ENCODE measurements around the gene TMEM214. TPM values are rescaled to one million over a fixed set of nuclear protein-coding genes. Genes with fewer than 3 reads are reported as not detected.

TMEM214 gene
- total RNA-seq, 2 donors from 2014 or later, result 50.5 to 53.6 TPM

- no peaks in the 10 kb centered on the region for H3K4me1 Mint-ChIP-seq (ENCODE audit: low read depth)
- no peak overlapping the region for H3K4me3 Mint-ChIP-seq
- DNase-seq (no peak), ATAC-seq (replicated peaks in 1 of 2) (no peak)
- no peaks in the 10 kb centered on the region for H3K9me3 Mint-ChIP-seq
- H3K27ac Mint-ChIP-seq, result no peak overlapping the region
- no peaks in the 10 kb centered on the region for H3K27me3 Mint-ChIP-seq (ENCODE audit: low read depth)
- no peaks in the 10 kb centered on the region for H3K36me3 Mint-ChIP-seq (ENCODE audit: insufficient read depth in 2 of 2)
Observed at GRCh38 chr2:27019459-27019858, 13.3 kb upstream of the TMEM214 start.

DNA sequence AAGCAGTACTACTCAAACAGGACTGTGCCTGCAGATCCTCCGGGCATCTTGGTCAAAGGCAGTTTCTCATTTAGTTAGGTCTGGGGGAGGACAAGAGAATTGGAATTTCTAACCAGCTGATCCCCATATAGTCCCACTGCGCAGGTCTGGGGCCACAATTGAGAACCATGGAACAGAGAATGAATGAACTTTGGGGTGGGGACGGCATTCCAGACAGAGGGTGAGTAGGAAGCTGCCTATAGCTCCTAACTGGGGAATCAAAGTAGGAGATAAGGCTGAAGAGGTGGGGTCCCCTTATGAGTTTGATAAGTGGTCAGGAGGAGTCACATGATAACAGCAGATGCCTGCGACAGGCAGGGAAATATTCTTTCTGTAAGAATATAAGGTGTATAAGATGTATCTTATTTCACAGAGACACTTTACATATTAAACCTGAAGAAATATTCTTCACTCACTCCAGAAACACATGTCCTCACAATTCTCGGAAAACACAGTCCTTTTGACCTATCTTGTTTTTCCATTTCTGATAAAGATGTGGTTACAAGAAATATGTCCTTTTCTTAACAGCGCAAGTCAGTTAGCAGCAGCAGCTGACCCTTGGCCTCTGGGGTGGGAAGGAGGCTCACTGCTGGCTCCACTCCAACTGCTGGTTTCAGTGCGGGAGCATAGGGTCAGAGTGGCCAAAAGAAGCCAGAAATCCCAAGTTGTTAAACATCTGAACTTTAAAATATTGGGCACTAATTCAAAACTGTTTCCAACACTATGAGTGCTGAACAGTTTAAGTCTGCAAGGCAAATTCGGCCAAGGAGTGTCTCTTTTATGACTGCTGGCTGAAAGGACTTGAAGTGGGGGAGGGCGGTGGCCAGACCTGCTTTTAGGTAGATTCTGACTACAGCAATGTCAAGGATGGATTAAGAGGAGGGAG is 12.6 kb upstream of the TMEM214 start:
- Mint-ChIP-seq H3K4me3 (no peak overlapping the region), H3K27ac (no peak overlapping the region), H3K9me3 (no peaks in the 10 kb centered on the region), H3K36me3 (ENCODE audit: insufficient read depth in 2 of 2) (no peaks in the 10 kb centered on the region), H3K27me3 (ENCODE audit: low read depth) (no peaks in the 10 kb centered on the region), H3K4me1 (ENCODE audit: low read depth) (no peaks in the 10 kb centered on the region)
- DNase-seq, result no peak
- ATAC-seq (replicated peaks in 1 of 2), result no peak

DNA sequence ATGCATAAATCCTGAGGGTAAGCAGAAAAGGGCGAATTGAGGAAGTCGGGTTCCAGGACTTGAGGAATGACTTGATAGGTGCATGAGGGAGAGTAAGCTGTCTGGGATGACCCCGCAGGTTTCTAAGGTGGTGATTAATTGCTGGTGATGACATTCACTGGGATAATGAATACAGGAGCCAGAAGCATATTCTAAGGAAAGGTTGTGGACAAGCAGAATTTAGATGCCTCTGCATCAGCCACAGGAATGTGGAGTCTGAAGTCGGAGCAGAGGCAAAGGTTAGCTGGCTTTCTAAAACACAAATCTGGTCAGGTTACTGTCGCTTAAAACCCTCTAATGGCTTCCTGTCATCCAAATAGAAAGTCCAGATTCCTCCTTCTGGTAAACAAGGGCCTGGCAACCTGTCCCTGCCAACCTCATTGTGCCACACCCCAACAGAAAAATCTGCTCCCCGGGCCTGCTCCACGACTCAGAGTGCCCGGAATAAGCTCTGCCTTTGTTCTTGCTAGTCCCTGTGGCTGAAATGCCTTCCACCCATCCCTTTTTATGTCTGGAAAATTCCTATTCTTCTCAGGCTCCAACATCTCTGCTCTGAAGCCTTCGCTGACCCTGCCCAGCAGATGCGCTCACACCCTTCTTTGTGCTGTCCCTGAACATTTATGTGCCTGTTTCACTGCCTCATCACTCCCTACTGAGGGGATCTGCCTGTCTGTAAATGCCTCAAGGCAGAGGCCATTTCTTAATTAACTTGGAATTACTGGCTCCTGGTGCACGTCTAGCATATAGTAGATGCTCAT is 11.3 kb upstream of the TMEM214 start:
- ATAC-seq (replicated peaks in 1 of 2) (no peak), DNase-seq (no peak)
- no peaks in the 10 kb centered on the region for H3K36me3 Mint-ChIP-seq (ENCODE audit: insufficient read depth in 2 of 2)
- no peaks in the 10 kb centered on the region for H3K27me3 Mint-ChIP-seq (ENCODE audit: low read depth)
- no peaks in the 10 kb centered on the region for H3K9me3 Mint-ChIP-seq
- no peaks in the 10 kb centered on the region for H3K4me1 Mint-ChIP-seq (ENCODE audit: low read depth)
- no peak overlapping the region for H3K27ac Mint-ChIP-seq
- no peak overlapping the region for H3K4me3 Mint-ChIP-seq

DNA sequence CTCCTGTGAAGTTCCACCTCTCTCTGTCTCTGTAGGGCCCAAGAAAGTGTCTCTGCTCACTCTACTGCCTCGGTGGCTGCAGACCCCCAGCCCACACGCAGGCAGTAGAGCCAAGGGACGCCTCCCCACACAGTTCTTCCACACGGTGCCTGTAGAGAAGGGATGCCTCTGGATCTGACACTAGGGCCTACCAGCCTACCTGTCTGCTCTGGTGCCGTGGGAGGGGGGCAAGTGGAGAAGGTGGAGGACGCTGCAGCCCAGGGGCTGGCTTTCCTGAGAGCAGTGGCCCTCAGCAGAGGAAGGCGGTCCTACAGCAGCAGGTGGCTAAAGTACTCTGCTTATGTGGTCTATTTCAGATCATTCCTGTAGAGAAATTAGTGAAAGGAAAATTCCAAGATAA is 9.0 kb upstream of the TMEM214 start:
- no peak overlapping the region for H3K4me3 Mint-ChIP-seq
- H3K4me1 Mint-ChIP-seq (ENCODE audit: low read depth), result peaks cover 11% of the 10 kb centered on the region
- ATAC-seq (replicated peaks in 1 of 2), result no peak
- no peaks in the 10 kb centered on the region for H3K9me3 Mint-ChIP-seq
- no peak for DNase-seq
- no peaks in the 10 kb centered on the region for H3K36me3 Mint-ChIP-seq (ENCODE audit: insufficient read depth in 2 of 2)
- no peaks in the 10 kb centered on the region for H3K27me3 Mint-ChIP-seq (ENCODE audit: low read depth)
- no peak overlapping the region for H3K27ac Mint-ChIP-seq

- ATAC-seq (replicated peaks in 1 of 2) (no peak), DNase-seq (no peak)
- H3K4me3 Mint-ChIP-seq, result no peak overlapping the region
- H3K27me3 Mint-ChIP-seq (ENCODE audit: low read depth), result no peaks in the 10 kb centered on the region
- peaks cover 16% of the 10 kb centered on the region for H3K4me1 Mint-ChIP-seq (ENCODE audit: low read depth)
- no peak overlapping the region for H3K27ac Mint-ChIP-seq
- no peaks in the 10 kb centered on the region for H3K36me3 Mint-ChIP-seq (ENCODE audit: insufficient read depth in 2 of 2)
- no peaks in the 10 kb centered on the region for H3K9me3 Mint-ChIP-seq
Observed at GRCh38 chr2:27024188-27024587, 8.6 kb upstream of the TMEM214 start.

DNA sequence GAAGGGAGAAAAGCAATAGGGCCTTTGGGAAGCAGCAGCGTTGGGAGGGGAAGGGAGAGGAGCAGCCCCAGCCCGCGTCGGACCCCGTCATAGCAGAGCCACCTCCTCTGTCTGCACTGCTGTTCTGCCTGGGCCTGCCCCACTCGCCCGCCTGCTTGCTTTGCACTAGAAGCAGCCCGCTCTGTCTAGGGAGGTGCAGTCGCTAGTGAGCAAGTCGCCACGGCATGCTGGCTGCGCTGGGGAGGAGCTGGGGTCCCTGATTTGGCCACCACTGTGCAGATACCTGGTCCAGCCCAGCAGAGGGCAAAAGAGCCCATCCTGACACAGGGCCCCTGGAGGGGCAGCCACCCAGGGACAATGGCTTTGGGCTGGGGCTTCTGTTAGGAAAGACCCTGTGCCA is 8.0 kb upstream of the TMEM214 start:
- no peaks in the 10 kb centered on the region for H3K27me3 Mint-ChIP-seq (ENCODE audit: low read depth)

DNA sequence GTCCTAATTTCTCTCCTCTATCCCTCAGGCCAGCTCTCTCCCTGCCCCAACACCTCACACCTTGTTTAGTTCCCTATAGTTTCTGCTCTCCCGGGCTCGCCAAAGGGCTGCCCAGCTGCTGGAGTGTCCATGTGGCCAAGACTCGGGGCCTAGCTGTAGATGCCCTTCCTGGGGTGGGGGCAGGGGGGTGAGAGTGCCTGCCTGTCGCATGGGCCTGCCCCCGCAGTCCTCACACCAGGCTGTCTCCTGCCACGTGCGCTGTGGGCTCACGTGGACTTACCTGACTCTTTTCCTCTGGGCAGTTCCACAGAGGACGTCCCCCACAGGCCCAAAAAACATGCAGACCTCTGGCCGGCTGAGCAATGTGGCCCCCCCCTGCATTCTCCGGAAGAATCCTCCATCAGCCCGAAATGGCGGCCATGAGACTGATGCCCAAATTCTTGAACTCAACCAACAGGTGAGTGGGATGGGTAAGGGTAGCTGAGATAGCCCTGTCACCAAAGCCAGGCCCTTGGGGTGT is 7.4 kb upstream of the TMEM214 start:
- Mint-ChIP-seq H3K27ac (no peak overlapping the region), H3K4me3 (no peak overlapping the region), H3K4me1 (ENCODE audit: low read depth) (peaks cover 27% of the 10 kb centered on the region), H3K36me3 (ENCODE audit: insufficient read depth in 2 of 2) (no peaks in the 10 kb centered on the region), H3K27me3 (ENCODE audit: low read depth) (no peaks in the 10 kb centered on the region), H3K9me3 (no peaks in the 10 kb centered on the region)
- no peak for DNase-seq
- no peak for ATAC-seq (replicated peaks in 1 of 2)

More for the DNA sequence above, 8.0 kb upstream of the TMEM214 start:
- DNase-seq (no peak), ATAC-seq (replicated peaks in 1 of 2) (no peak)
- peaks cover 22% of the 10 kb centered on the region for H3K4me1 Mint-ChIP-seq (ENCODE audit: low read depth)
- H3K36me3 Mint-ChIP-seq (ENCODE audit: insufficient read depth in 2 of 2), result no peaks in the 10 kb centered on the region
- H3K9me3 Mint-ChIP-seq, result no peaks in the 10 kb centered on the region
- H3K4me3 Mint-ChIP-seq, result no peak overlapping the region
- H3K27ac Mint-ChIP-seq, result no peak overlapping the region

DNA sequence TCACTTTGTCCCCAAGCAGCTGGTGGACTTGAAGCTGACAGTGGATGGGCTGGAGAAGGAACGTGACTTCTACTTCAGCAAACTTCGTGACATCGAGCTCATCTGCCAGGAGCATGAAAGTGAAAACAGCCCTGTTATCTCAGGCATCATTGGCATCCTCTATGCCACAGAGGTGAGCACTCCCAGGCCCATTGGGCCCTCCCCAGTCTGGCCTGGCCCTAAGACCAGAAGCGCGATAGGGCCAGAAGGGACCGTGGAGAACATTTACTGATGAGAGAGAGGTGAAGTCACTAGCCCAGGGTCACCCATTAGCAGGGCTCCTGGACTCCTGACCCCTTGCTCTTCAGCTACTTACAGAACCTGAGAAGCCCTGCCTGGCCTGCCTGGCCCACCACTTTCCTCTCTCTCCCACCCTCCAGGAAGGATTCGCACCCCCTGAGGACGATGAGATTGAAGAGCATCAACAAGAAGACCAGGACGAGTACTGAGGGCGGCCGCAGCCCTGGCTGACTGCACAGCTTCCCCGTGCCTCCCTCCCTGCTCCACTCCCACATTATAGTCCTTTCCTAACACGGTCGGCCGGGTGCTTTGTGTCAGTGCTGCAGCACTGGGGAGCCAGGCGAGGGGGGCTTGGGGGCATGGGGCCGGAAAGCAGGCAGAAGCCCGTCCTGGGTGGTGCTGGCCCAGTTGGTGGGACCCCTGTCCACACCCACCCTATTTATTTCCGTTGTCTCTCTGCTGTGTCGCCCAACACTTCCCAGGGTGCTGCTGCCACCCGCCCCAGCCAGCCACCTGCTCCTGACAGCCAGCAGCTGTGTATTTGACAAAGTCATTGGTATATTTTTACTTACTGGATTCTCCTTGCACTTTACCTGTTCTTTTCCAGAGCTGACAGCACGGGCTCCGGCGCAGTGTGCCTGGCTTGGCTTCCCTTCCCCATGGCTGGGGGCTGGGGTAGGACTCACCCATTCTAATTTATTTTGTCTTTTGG is 6.6 kb upstream of the TMEM214 start:
- DNase-seq (no peak), ATAC-seq (replicated peaks in 1 of 2) (no peak)
- no peaks in the 10 kb centered on the region for H3K27me3 Mint-ChIP-seq (ENCODE audit: low read depth)
- H3K27ac Mint-ChIP-seq, result no peak overlapping the region
- peaks cover 33% of the 10 kb centered on the region for H3K4me1 Mint-ChIP-seq (ENCODE audit: low read depth)
- no peaks in the 10 kb centered on the region for H3K9me3 Mint-ChIP-seq
- H3K4me3 Mint-ChIP-seq, result no peak overlapping the region
- H3K36me3 Mint-ChIP-seq (ENCODE audit: insufficient read depth in 2 of 2), result peaks cover 0 to 1% of the 10 kb centered on the region in 2 donors

DNA sequence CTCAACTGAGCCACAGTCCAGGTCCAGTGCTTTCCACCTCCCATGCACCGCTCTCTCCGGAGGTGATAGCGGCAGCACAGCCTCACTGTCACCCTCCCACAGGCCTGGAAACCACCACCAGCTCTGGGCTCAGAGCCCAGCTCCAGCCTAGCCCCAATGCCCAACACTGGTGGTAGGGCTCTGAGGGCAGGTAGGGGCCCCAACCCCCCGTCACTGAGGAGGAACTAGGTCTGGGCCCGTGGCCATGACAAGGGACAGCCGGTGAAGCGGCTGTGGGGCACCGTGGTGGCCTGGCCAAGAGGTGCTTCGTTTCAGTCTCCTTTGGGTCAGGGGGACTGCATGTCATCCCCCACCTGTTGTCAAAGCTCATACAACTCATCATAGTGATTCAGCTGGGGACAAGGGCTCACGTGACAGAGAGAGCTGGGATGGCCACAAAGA is 5.5 kb upstream of the TMEM214 start:
- peaks cover 0 to 1% of the 10 kb centered on the region in 2 donors for H3K36me3 Mint-ChIP-seq (ENCODE audit: insufficient read depth in 2 of 2)
- no peaks in the 10 kb centered on the region for H3K9me3 Mint-ChIP-seq
- H3K4me1 Mint-ChIP-seq (ENCODE audit: low read depth), result peaks cover 44% of the 10 kb centered on the region
- no peaks in the 10 kb centered on the region for H3K27me3 Mint-ChIP-seq (ENCODE audit: low read depth)
- H3K4me3 Mint-ChIP-seq, result no peak overlapping the region
- no peak overlapping the region for H3K27ac Mint-ChIP-seq
- no peak for DNase-seq
- no peak for ATAC-seq (replicated peaks in 1 of 2)

- H3K4me3 Mint-ChIP-seq, result no peak overlapping the region
- H3K27me3 Mint-ChIP-seq (ENCODE audit: low read depth), result no peaks in the 10 kb centered on the region
- H3K36me3 Mint-ChIP-seq (ENCODE audit: insufficient read depth in 2 of 2), result peaks cover 4 to 6% of the 10 kb centered on the region in 2 donors
- DNase-seq (no peak), ATAC-seq (replicated peaks in 1 of 2) (no peak)
- H3K4me1 Mint-ChIP-seq (ENCODE audit: low read depth), result peaks cover 56% of the 10 kb centered on the region
- no peak overlapping the region for H3K27ac Mint-ChIP-seq
- H3K9me3 Mint-ChIP-seq, result no peaks in the 10 kb centered on the region
Observed at GRCh38 chr2:27029051-27029450, 3.7 kb upstream of the TMEM214 start.

GRCh38 chr2:27033253-27033852 is 588 bp downstream of the TMEM214 start:
- Mint-ChIP-seq H3K4me1 (ENCODE audit: low read depth) (peaks cover 66% of the 10 kb centered on the region), H3K27me3 (ENCODE audit: low read depth) (no peaks in the 10 kb centered on the region), H3K9me3 (no peaks in the 10 kb centered on the region), H3K27ac (peak overlapping the region; percentile 92), H3K36me3 (ENCODE audit: insufficient read depth in 2 of 2) (peaks cover 8 to 9% of the 10 kb centered on the region in 2 donors), H3K4me3 (peak overlapping the region; percentile 91 to 94)
- no peak for DNase-seq
- no peak for ATAC-seq (replicated peaks in 1 of 2)

DNA sequence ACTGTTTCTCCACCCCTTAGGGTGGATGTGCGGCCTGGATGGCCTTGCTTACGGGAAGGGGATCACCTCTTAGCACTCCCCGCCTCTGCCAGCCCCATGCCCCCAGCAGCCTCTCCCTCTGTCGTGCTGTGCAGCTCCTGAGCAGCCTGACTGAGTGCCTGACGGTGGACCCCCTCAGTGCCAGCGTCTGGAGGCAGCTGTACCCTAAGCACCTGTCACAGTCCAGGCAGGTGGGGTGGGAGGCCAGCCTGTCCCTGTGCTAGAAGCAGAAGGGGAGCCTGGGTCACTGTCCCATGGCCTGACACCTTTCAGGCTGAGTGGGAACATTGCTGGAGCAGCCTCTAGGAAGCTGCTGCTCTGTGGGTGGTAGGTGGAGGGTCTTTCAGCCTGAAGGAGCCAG is 5.2 kb downstream of the TMEM214 start:
- H3K36me3 Mint-ChIP-seq (ENCODE audit: insufficient read depth in 2 of 2), result peaks cover 9 to 24% of the 10 kb centered on the region in 2 donors

More for the DNA sequence above, 5.2 kb downstream of the TMEM214 start:
- DNase-seq (no peak), ATAC-seq (replicated peaks in 1 of 2) (no peak)
- H3K4me3 Mint-ChIP-seq, result no peak overlapping the region
- H3K27me3 Mint-ChIP-seq (ENCODE audit: low read depth), result no peaks in the 10 kb centered on the region
- H3K9me3 Mint-ChIP-seq, result no peaks in the 10 kb centered on the region
- peaks cover 39% of the 10 kb centered on the region for H3K4me1 Mint-ChIP-seq (ENCODE audit: low read depth)
- no peak overlapping the region for H3K27ac Mint-ChIP-seq

All from activated T-cell treated with anti-CD3 and anti-CD28 coated beads, Interleukin-2, amount 50 U/mL, for 72 hours (primary cell).